GM21723 (cell line): ENCODE measurements around the gene SASH1.
"Not testable (repeated sequence)": the region's sequence is repeated elsewhere in the genome, so short reads cannot be mapped to it uniquely, and the experiment has no call there.

Experiments used
- ATAC-seq: cut with Tn5 transposase; IDR thresholded peaks from one replicate; pipeline ENCODE4 v1.9.1; 2021; ENCODE audit warnings: mild to moderate bottlenecking, moderate library complexity; ENCODE audit not compliant: unreplicated experiment

The SASH1 gene

DNA sequence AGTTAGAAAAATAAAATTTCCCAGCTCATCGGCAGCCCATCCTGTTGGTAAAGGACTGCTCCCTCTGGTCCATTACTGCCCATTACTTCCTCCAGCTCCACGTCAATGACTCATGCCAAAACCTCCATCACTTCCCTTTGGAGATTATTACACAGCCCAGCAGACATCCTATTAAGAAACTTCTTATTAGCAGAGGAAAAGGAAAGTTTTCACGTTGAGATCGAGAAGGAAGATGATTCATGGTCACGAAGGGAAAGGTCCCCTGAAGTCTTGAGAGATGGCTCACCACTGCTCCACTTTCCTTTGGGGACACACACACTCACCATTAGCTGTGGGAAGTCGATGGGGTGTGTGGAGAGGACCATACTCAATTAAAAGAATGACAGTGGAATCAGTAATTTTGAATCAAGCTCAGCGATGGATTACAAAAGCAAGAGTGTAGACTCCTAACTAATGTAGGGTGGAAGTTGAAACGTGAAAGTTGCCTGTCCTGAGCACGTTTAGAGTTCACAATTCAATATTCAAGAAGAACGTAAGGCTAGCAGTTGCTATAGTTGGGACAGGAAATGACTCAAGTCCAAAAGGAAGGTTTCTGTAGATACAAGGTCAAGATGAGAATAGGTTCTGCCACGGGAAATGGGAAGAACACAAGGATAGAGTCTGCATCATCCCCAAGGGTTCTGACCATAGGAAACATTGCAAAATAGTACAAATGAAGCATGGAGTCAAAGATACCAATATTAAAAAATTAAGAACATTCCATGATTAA is 21.6 kb downstream of the SASH1 start:
- ATAC-seq: no peak

DNA sequence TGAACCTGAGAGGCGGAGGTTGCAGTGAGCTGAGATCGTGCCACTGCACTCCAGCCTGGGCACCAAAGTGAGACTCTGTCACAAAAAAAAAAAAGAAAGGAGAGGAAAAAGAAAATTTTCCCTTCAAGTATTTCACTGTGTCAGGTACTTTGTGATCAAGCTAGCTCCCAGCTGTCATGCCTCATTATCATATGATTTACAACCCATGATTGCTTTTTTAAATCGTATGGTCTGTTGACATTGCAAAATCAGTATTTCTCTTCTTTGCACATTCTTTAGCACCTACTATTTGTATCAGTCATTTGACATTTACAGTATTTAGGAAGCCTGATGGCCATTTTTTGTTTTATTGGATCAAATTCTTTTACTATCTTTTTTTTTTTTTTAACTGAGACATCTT is 22.4 kb downstream of the SASH1 start:
- ATAC-seq: no peak

DNA sequence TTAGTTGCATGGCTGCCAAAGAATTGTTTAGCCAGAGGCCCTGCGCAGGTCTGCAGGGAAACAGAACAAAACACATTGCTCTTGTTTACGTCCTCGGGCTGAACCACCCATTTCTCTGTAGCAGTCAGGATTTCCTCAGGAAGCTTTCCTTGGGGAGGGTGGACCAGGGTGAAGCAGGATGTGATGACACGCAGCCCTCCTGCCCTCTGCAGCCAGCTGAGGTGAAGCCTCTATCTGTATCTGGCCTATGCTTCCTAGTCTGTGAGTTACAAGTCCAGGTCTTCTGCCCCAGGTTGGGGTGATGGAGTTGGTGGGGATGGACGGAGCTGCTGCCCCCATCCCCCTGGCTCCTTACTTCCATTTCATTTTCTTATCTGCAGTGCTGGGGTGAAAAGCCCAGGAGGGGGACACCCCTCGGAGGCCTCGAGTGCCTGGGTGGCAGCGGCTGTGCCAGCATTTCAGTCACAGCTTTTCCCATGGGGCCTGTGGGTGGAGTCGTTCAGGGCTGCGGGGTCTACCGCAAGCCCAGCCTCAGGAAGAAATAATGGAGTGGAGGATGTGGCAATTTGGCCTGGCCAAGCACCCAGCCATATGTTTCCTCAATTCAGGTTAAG is 24.9 kb downstream of the SASH1 start:
- no peak for ATAC-seq

DNA sequence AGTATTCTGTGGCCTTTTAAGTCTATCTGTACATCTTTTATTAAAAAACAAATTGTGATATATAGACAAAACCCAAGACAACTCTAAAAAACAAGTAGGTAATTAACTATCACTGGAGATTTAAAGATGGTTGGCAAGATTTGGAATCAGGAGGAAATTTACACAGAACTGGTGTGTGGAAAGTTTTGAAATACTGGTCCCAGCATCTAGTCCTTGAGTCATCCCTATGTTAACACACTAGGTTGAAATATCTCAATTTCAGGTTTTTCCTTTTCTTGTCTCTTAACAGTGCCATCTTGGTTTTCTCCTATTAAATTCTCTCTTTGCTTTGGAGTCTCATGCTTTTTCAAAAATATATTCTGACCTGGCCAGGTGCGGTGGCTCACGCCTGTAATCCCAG is 27.5 kb downstream of the SASH1 start:
- no peak for ATAC-seq

DNA sequence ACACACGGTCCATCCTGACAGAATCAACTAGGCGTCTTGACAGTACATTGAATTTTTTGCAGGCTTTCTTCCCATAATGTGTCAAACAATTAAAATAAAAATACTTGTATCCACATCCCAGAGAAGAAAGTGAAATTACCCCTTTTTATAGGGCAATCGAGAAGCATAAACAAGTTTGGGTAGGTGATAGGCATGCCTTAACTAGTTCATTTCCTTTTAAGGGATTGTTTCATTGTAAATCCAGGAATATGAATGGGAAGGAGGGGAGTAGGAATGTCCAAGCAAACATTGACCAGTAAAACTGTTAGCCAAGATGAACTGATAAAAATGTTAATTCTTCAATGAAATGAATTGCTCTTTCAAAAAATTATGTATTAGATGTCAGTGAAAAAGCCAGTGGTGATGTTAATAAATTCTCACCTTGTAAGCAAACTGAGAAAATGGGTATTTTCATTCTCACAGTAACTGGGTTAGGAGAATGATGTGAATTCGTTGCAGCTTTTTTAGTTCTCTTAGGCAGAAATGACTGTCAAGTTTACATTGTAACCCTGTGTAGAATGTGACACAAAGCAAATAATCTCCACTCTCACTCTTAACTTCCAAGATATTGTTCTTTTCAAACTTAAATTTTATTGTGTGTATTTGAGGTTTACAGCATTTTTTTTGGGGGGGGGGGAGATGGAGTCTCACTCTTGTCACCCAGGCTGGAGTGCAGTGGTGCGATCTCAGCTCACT is 31.6 kb downstream of the SASH1 start:
- no peak for ATAC-seq

DNA sequence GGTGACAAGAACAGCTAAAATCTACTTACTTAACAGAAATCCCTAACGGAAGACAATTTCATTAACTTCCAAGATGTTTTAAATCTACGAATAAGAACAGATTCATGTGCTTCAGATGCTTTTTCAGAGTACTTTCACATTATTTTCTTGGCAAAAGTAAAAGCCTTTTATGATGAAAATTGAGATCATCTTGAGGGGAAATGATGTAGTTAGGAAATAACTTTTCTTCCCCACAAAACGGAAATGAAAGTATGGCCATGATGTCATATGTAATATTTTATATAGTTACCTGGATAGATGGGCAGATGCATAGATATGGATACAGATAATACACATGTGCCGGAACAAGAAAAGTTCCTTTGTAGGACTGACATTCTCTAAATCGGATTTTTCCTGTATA is 32.8 kb downstream of the SASH1 start:
- ATAC-seq: no peak

DNA sequence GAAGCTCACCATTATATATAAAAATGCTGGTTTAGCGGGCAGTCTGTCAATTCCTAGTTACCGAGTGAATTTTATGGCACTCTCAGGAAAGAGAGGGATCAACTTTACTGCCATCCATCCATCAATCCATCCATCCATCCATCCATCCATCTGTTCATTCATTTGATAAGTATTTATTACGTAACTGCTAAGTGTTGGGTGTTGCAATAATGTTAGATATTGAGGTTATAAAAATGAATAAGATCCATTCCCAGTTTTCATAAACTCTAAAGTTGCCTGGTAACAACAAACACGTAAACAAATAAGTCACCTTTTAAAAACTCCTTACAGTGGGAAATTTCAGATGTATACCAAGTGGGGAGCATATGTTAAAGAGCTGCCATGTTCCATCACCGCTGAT is 36.8 kb downstream of the SASH1 start:
- ATAC-seq: no peak

DNA sequence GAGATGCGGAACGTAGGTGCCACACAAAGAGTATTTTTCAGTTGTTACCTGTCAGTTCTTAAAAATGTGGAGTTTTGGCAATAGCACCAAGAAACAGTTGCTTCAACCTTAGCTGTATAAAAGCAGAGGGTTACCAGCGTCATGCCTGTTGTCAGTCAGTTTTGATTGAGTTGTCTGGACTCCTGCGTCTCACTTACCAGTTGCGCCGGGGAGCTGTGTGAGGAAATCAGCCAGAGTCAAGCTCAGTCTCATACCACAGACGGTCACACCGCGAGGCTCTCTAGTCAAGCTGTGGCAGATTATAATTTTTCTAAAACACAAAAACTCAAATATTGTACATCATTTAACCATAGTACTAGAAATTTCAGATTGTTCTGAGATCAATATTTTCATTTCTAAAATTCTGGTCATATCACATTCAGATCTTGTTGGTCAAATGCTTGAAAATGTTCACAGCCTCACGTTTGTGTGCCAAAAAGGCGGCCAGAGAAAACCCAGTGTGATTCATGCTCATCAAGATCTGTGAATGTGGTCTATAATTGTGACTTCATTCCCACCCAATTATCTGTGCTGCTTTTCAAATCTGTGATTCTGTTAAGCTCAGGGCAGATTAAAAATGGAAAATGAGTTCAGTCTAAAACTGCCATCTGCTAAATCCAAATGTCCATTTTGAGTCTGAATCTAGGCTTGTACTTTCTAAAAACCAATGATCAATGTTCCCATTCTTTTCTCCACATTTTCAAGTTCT is 37.5 kb downstream of the SASH1 start:
- no peak for ATAC-seq

DNA sequence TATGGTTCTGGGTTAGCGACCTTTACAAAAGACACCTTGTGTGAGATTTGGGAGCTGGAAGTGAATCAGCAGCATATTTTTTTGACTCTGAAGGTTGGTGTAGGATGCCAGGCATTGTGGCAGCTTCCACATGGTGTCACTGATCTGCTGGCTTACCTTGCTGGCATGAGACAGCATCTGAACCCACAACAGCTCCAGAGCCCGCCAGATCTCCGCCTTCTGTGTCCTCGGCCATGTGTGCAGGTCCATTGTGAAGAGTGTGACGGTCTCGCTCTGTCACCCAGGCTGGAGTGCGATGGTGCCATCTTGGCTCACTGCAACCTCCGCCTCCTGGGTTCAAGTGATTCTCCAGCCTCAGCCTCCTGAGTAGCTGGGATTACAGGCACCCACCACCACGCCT is 39.4 kb downstream of the SASH1 start:
- ATAC-seq: not testable (repeated sequence)

DNA sequence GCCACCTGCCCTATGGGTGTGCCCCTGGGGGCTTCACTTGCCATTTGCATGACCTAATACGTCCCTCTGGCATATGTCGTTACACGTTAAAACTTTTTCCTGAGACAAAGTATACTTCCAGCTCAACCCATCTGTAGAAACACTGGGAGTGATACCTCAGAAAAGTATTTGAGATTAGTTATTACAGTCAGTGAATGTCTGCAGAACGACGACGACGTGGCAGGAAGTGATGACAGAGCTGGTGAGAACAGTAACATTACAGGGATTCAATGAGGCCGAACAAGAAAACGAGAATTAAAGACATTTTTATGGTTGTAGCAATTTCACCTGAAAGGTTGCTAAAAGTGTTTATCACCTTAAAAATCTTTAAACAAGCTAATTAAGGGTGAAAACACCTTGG is 40.2 kb downstream of the SASH1 start:
- ATAC-seq: no peak

DNA sequence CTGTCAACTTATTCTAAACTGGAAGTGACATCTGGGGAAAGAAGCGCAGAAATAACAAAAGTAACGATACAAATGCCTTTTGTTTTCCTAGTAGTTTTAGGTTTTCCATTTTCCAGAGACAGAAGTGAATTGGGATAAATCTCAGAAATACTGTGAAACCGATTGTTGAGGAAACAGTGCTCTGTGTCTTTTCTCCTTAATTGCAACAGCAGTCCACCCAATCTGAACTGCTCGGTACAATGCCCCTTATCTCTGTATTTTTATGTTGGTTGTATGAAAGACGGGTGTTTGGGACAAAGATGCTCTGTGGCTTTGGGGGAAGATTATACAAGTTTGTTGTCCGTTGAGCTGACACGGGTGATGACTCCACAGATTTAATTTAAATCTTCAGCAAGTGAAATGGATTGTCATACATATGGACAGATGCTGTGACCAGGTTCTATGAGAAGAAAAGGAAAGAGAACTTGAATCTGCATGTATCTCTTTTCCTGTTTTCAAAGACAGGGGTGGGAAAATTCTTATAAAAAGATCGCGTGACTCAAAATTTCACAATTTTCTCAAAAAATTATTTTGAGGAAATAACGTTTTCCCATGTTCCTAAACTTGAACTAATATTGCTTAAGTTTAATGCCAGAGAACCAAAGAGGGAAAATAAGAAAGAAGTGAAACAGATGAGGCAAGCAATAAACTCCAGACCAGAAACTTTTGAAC is 41.2 kb downstream of the SASH1 start:
- no peak for ATAC-seq

DNA sequence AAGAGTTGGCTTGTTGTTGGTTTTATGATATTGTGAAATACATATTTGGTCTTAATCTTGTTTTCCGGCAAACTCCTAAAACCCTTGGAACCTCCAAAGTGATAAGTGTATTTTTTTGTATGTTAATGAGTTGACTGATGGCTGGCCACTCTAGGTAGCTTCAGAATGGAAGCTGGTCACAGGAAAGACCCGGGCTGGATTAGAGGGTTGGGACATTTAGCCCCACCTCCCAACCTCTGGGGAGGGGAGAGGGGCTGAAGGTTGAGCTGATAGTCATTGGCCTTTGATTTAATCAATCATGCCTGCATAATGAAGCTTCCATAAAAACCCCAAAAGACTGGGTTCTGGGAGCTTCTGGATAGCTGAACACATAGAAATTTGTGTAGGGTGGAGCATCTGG is 42.7 kb downstream of the SASH1 start:
- ATAC-seq: no peak

DNA sequence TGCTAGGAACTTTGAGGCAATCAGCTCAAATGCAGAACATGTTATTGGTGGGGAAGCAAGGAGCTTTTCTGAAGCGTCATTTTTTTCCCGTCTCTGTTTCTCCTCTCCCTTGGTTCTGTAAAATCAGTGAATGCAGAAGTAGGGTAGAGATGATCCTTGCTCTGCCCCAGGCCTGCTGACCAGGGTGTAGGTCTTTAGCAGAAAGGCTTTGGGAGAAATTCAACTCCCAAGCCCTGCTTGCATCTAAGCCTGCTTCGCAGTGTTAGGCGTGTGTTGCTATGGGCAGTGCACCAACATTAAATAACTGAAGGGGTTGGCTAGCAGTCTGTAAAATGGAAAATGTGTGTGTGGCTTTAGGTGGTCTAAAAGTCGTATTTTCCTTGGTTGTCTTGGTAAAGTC is 45.9 kb downstream of the SASH1 start:
- ATAC-seq: no peak

DNA sequence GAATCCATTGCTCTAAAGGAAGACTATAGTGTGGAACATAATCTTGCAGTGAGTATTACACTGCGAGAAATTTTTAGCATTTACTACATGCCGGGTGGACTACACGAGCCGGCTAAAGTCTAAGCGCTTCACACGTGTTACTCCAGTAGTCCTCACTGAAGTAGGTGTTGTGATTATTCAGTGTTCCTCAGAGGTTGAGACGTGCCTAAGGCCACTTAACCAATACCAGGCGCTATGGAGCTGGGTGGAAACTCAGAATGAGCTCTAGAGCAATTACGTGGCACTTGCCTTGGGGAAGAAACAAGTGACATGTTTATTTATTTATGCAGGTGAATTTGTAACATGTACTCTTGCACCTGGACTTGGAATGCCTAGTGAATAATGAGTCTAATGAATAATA is 46.4 kb downstream of the SASH1 start:
- no peak for ATAC-seq

DNA sequence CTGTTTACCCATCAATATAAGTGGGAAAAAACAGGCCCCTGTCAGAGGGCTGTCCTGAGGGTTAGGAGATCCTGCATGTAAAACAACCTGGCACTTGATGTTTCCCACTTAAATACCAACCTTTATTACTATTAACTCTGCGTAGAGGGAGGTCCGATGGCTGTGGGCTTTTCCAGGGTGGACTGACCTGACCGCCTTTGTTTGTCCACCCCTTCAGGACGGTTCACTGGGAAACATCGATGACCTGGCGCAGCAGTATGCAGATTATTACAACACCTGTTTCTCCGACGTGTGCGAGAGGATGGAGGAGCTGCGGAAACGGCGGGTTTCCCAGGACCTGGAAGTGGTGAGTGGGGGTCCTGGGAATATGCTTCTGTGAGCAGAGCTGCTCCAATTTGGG is 47.3 kb downstream of the SASH1 start:
- ATAC-seq: no peak

DNA sequence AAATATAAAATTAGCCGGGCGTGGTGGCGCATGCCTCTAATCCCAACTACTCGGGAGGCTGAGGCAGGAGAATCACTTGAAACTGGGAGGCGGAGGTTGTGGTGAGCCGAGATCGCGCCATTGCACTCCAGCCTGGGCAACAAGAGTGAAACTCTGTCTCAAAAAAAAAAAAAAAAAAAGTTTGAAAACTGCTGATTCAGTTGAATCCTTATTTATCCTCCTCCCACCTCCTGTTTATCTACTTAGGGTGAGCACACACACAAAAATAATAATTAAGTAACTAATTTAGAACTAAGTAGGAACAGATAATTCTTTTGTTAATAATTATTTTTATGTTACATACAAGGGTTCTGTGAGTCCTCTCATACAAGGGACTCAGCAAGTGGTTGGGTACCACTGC is 49.5 kb downstream of the SASH1 start:
- not testable (repeated sequence) for ATAC-seq

DNA sequence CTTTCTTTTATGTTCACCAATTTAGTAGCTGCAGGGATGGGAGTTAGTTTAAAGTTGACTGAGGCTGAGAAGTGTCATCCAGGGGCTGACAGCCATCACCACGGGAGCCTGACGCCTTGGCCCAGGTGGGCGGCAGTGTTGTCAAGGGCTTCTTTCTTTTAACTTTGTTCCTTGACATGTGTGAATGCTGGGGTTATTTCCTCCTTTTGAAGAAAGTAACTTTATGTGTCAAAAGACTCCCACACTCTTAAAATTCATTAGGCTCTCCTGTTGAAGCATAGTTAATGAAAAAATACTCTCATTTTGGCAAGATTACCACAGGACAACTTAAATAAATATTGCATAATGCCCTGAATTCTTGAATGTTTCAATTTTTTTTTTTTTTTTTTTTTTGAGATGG is 50.0 kb downstream of the SASH1 start:
- no peak for ATAC-seq

DNA sequence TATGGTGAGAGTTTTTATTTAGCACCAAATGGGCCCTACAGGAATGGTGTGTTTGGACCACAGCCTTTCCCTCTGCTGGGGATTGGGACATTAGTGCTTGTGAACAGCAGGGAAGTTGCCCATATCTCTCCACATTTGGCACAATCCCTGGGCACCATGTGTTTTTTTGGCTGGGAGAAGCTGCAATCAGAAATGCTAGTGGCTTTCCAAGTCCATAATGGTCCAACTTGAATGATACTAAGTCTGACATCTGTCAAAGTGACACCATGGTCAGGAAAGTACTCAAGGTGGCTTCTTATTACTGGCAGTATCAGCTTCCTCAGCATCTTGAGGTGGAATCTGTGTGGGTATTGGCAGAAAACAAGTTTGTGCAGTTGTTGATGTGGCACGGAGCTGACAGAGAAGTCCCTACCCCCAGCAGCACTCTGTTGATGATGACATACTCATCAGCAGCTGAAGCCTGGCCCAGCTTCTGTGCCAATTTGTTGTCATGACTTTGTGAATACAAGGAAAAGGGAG is 53.0 kb downstream of the SASH1 start:
- ATAC-seq: no peak

DNA sequence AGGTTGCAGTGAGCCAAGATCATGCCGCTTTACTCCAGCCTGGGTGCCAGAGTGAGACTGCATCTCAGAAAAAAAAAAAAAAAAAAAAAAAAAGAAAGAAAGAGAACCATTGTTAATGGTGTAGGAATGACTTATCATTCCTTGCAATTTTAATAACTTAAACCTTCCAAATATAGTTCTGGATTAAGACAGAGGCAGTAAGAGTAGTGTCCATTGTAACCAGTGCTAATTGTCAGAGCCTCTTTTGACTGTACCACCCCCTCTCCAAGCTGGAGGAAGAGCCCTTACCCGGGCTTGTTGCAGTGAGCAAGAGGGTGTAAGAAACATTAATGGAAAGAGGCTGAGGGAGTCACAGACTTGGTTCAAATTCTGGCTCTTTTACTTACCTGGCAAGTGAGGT is 53.8 kb downstream of the SASH1 start:
- no peak for ATAC-seq

DNA sequence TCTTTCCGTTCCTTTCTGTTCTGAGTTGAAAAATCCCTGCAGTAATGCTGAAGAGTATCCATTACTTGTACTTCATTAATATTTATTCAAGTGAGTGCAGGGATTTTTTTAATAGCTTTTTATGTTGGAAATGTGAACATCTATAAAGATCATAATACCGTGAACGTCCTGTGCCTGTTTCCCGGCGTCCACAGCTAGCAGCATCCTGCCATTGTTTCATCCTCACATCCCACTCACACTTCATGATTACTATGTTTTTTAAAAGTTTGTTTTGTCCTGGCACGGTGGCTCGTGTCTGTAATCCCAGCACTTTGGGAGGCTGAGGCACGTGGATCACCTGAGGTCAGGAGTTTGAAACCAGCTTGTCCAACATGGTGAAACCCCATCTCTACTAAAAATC is 54.3 kb downstream of the SASH1 start:
- ATAC-seq: no peak

DNA sequence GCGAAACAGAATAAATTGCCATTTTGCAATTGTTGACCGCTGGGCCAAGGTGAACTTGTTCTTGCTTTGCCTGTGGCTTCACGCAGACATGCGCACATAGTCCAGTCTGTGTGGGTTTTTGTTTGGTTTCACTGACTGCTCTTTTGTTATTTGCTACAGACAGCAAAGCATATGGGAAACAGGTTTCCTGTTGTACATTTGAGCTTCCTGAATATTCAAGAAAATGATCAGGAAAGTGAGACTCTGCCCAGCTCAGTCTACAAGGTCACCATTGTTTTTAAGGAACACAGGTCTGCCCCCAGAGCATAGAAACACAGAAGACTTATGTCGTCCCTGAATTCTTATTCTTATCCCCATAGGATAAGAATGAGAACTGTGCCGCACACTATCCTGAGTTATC is 55.6 kb downstream of the SASH1 start:
- ATAC-seq: no peak
